ENCODE measurements around the gene DAPK3. TPM values are rescaled to one million over a fixed set of nuclear protein-coding genes. Genes with fewer than 3 reads are reported as not detected.
A peak's percentile ranks its signal among the peaks of the same experiment; 100 is the strongest.

DAPK3 gene
- total and polyA plus RNA-seq, 2 donors: 21.2 to 50.7 TPM

- peak in 6 of 9 donors; percentile 46 to 85 (median 63) for DNase-seq (ENCODE audit: low read depth in 6 of 9, low spot score in 9 of 9)
- H3K4me1 ChIP-seq (ENCODE audit: control insufficient read depth in 2 of 2, insufficient read depth in 2 of 2, low read length in 2 of 2): peaks cover 22 to 45% of the 10 kb centered on the region in 2 donors
- peak overlapping the region; percentile 97 to 98 for H3K4me3 ChIP-seq (ENCODE audit: low read length in 2 of 2)
- peaks cover 0 to 14% of the 10 kb centered on the region in 2 donors for H3K27me3 ChIP-seq (ENCODE audit: control insufficient read depth in 2 of 2, insufficient read depth in 1 of 2, low read length in 1 of 2)
- peaks cover 0 to 10% of the 10 kb centered on the region in 2 donors for H3K9me3 ChIP-seq (ENCODE audit: control insufficient read depth in 2 of 2, insufficient read depth in 1 of 2, low read length in 1 of 2)
- peak overlapping the region; percentile 1 to 8 for H3K27ac ChIP-seq (ENCODE audit: low read depth in 1 of 2, low read length in 1 of 2)
- H3K36me3 ChIP-seq (ENCODE audit: control insufficient read depth in 2 of 2, insufficient read depth in 2 of 2, low read length in 1 of 2): peaks cover 29 to 33% of the 10 kb centered on the region in 2 donors
- WGBS: 2% methylated on average over 21 of the region's 21 CpGs
Measured at GRCh38 chr19:3986260-3987041, 15.6 kb upstream of the DAPK3 start.

GRCh38 chr19:3985643-3986259 is 14.9 kb upstream of the DAPK3 start:
- peaks cover 0 to 10% of the 10 kb centered on the region in 2 donors for H3K9me3 ChIP-seq (ENCODE audit: control insufficient read depth in 2 of 2, insufficient read depth in 1 of 2, low read length in 1 of 2)
- H3K4me1 ChIP-seq (ENCODE audit: control insufficient read depth in 2 of 2, insufficient read depth in 2 of 2, low read length in 2 of 2): peaks cover 22 to 45% of the 10 kb centered on the region in 2 donors
- peaks cover 36 to 40% of the 10 kb centered on the region in 2 donors for H3K36me3 ChIP-seq (ENCODE audit: control insufficient read depth in 2 of 2, insufficient read depth in 2 of 2, low read length in 1 of 2)
- peaks cover 0 to 14% of the 10 kb centered on the region in 2 donors for H3K27me3 ChIP-seq (ENCODE audit: control insufficient read depth in 2 of 2, insufficient read depth in 1 of 2, low read length in 1 of 2)
- DNase-seq (ENCODE audit: low read depth in 6 of 9, low spot score in 9 of 9): peak in 2 of 9 donors; percentile 15 to 33
- WGBS: 4% methylated on average over 19 of the region's 19 CpGs
- H3K27ac ChIP-seq (ENCODE audit: low read depth in 1 of 2, low read length in 1 of 2): peak overlapping the region in 1 of 2 donors; percentile 40
- peak overlapping the region; percentile 97 to 98 for H3K4me3 ChIP-seq (ENCODE audit: low read length in 2 of 2)

DNA sequence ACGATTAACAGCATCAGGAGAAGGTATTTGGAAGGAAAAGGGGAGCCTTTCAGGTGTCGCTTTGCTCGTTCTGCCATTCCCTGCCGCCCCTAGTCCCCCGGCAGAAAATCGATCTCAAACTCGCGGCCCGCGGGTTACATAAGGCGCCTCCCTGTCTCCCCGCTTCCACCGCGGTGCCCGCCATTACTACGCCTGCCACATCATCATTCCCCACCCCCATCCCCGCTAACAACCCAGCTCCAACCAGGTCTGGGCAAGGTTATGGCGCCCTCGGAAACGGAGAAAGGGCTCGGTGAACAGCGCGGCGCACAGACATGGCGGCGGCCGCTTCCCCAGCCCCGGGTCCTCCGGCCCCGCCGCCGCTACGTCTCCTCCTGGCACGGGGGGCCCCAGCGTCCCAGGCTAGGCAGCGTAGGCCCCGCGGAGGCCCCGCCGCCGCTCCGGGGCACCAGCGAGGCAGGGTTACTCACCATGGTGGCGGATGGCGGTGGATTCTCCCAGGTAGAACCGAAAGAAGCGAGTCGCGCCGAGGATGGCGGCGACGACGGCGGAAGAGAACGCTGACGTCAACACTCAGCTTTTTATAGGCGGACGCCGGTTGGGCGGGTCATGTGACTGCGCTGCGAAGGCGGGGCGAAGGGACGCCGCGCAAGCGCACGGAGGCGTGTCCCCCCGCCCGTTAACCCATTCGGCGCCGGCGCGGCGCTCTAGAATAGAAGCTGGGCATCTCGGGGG is 14.2 kb upstream of the DAPK3 start, which contains the start of gene EEF2:
Gene EEF2, minus strand, starts transcription at position 556 of the 735 bp plus-strand sequence. Its CDS starts 83 bp downstream, at position 473.
- H3K36me3 ChIP-seq (ENCODE audit: control insufficient read depth in 2 of 2, insufficient read depth in 2 of 2, low read length in 1 of 2): peaks cover 43 to 47% of the 10 kb centered on the region in 2 donors
- H3K27ac ChIP-seq (ENCODE audit: low read depth in 1 of 2, low read length in 1 of 2): peak within 1 kb of the TSS; percentile 93 to 98
- H3K4me1 ChIP-seq (ENCODE audit: control insufficient read depth in 2 of 2, insufficient read depth in 2 of 2, low read length in 2 of 2): peaks cover 22 to 45% of the 10 kb centered on the region in 2 donors
- peak; percentile 79 to 97 (median 93) for DNase-seq (ENCODE audit: low read depth in 6 of 9, low spot score in 9 of 9)
- H3K9me3 ChIP-seq (ENCODE audit: control insufficient read depth in 2 of 2, insufficient read depth in 1 of 2, low read length in 1 of 2): peaks cover 0 to 5% of the 10 kb centered on the region in 2 donors
- WGBS: under 1% methylated on average over 80 of the region's 80 CpGs
- peak within 1 kb of the TSS; percentile 97 to 98 for H3K4me3 ChIP-seq (ENCODE audit: low read length in 2 of 2)
- peaks cover 0 to 14% of the 10 kb centered on the region in 2 donors for H3K27me3 ChIP-seq (ENCODE audit: control insufficient read depth in 2 of 2, insufficient read depth in 1 of 2, low read length in 1 of 2)

- Histone ChIP-seq H3K27ac (ENCODE audit: low read depth in 1 of 2, low read length in 1 of 2) (peak overlapping the region; percentile 93 to 98), H3K27me3 (ENCODE audit: control insufficient read depth in 2 of 2, insufficient read depth in 1 of 2, low read length in 1 of 2) (peaks cover 0 to 14% of the 10 kb centered on the region in 2 donors), H3K9me3 (ENCODE audit: control insufficient read depth in 2 of 2, insufficient read depth in 1 of 2, low read length in 1 of 2) (peaks cover 0 to 5% of the 10 kb centered on the region in 2 donors), H3K4me1 (ENCODE audit: control insufficient read depth in 2 of 2, insufficient read depth in 2 of 2, low read length in 2 of 2) (peaks cover 22 to 45% of the 10 kb centered on the region in 2 donors), H3K4me3 (ENCODE audit: low read length in 2 of 2) (peak overlapping the region; percentile 97 to 98), H3K36me3 (ENCODE audit: control insufficient read depth in 2 of 2, insufficient read depth in 2 of 2, low read length in 1 of 2) (peaks cover 48 to 52% of the 10 kb centered on the region in 2 donors)
- WGBS: under 1% methylated on average over 10 of the region's 10 CpGs
- no peak for DNase-seq (ENCODE audit: low read depth in 6 of 9, low spot score in 9 of 9)
Measured at GRCh38 chr19:3984584-3984907, 13.6 kb upstream of the DAPK3 start.

- no peak for DNase-seq (ENCODE audit: low read depth in 6 of 9, low spot score in 9 of 9)
- peaks cover 0 to 14% of the 10 kb centered on the region in 2 donors for H3K27me3 ChIP-seq (ENCODE audit: control insufficient read depth in 2 of 2, insufficient read depth in 1 of 2, low read length in 1 of 2)
- H3K9me3 ChIP-seq (ENCODE audit: control insufficient read depth in 2 of 2, insufficient read depth in 1 of 2, low read length in 1 of 2): peaks cover 0 to 5% of the 10 kb centered on the region in 2 donors
- H3K4me3 ChIP-seq (ENCODE audit: low read length in 2 of 2): peak overlapping the region; percentile 97 to 98
- peak overlapping the region in 1 of 2 donors; percentile 93 for H3K27ac ChIP-seq (ENCODE audit: low read depth in 1 of 2, low read length in 1 of 2)
- H3K4me1 ChIP-seq (ENCODE audit: control insufficient read depth in 2 of 2, insufficient read depth in 2 of 2, low read length in 2 of 2): peaks cover 22 to 45% of the 10 kb centered on the region in 2 donors
- 72% methylated on average over 30 of the region's 30 CpGs for WGBS
- peaks cover 53 to 57% of the 10 kb centered on the region in 2 donors for H3K36me3 ChIP-seq (ENCODE audit: control insufficient read depth in 2 of 2, insufficient read depth in 2 of 2, low read length in 1 of 2)
Measured at GRCh38 chr19:3983936-3984583, 13.2 kb upstream of the DAPK3 start.

DNA sequence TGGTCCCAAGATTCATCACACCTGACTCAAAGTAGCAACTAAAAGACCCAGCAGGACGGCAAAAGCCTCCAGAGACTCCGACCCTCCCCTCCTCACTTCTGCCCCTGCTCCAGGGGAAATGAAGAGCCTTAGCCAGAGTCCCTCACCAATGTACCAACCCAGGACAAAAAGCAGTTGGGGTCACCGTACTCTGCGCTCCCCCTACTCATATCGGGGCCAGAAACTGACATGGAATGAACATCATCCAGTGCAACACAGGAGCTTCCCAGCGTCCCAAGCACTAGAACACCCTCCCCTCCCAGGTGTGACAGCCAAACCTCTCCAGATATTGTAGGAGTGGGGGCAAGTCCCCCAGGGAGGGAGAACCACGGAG is 12.6 kb upstream of the DAPK3 start:
- Histone ChIP-seq H3K27me3 (ENCODE audit: control insufficient read depth in 2 of 2, insufficient read depth in 1 of 2, low read length in 1 of 2) (peaks cover 0 to 14% of the 10 kb centered on the region in 2 donors), H3K4me1 (ENCODE audit: control insufficient read depth in 2 of 2, insufficient read depth in 2 of 2, low read length in 2 of 2) (peaks cover 22 to 45% of the 10 kb centered on the region in 2 donors), H3K36me3 (ENCODE audit: control insufficient read depth in 2 of 2, insufficient read depth in 2 of 2, low read length in 1 of 2) (peaks cover 58 to 61% of the 10 kb centered on the region in 2 donors), H3K4me3 (ENCODE audit: low read length in 2 of 2) (peak overlapping the region in 1 of 2 donors; percentile 98), H3K27ac (ENCODE audit: low read depth in 1 of 2, low read length in 1 of 2) (no peak overlapping the region), H3K9me3 (ENCODE audit: control insufficient read depth in 2 of 2, insufficient read depth in 1 of 2, low read length in 1 of 2) (peaks cover 0 to 5% of the 10 kb centered on the region in 2 donors)
- DNase-seq (ENCODE audit: low read depth in 6 of 9, low spot score in 9 of 9): no peak
- 91% methylated on average over 7 of the region's 7 CpGs for WGBS

DNA sequence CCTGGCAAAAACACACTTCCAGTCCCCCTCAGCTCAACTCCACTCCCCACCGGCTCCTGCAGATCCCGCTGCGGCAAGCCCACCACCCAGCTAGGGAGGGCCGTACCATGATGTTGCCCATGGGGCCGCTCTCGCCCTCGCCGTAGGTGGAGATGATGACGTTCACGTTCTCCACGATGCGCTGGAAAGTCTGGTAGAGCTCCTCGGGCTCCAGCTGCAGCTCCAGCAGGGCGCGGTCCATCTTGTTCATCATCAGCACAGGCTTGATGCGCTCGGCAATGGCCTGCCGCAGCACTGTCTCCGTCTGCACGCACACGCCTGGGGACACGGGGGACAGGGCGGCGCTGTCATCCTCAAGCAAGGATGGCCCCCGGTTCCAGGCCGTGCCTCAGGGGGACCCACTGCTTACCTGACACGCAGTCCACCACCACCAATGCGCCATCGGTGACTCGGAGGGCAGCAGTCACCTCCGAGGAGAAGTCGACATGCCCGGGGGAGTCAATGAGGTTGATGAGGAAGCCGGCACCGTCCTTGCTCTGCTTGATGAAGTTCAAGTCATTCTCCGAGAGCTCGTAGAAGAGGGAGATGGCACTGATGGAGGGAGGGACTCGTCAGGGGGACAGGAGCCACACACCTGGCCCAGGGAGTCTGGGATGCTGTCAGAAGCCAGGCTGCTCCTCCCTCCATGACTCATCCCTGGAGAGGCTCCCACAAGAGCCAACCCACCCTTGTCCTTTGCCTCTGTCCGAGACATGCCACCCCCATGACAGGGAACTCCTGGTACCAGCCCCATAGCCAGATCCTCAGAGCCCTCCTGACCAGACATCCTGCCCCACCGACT is 12.0 kb upstream of the DAPK3 start:
- Histone ChIP-seq H3K9me3 (ENCODE audit: control insufficient read depth in 2 of 2, insufficient read depth in 1 of 2, low read length in 1 of 2) (peaks cover 0 to 5% of the 10 kb centered on the region in 2 donors), H3K27me3 (ENCODE audit: control insufficient read depth in 2 of 2, insufficient read depth in 1 of 2, low read length in 1 of 2) (peaks cover 0 to 14% of the 10 kb centered on the region in 2 donors), H3K4me3 (ENCODE audit: low read length in 2 of 2) (no peak overlapping the region), H3K36me3 (ENCODE audit: control insufficient read depth in 2 of 2, insufficient read depth in 2 of 2, low read length in 1 of 2) (peaks cover 64 to 66% of the 10 kb centered on the region in 2 donors), H3K4me1 (ENCODE audit: control insufficient read depth in 2 of 2, insufficient read depth in 2 of 2, low read length in 2 of 2) (peaks cover 20 to 42% of the 10 kb centered on the region in 2 donors), H3K27ac (ENCODE audit: low read depth in 1 of 2, low read length in 1 of 2) (no peak overlapping the region)
- WGBS: 96% methylated on average over 40 of the region's 40 CpGs
- no peak for DNase-seq (ENCODE audit: low read depth in 6 of 9, low spot score in 9 of 9)
